Measurements from ENCODE around the gene TOPORS. TPM values are rescaled to one million over a fixed set of nuclear protein-coding genes. Genes with fewer than 3 reads are reported as not detected.

Gene TOPORS
- total and polyA plus RNA-seq, 8 donors = 3.0 to 9.0 (median 4.8) TPM

DNA sequence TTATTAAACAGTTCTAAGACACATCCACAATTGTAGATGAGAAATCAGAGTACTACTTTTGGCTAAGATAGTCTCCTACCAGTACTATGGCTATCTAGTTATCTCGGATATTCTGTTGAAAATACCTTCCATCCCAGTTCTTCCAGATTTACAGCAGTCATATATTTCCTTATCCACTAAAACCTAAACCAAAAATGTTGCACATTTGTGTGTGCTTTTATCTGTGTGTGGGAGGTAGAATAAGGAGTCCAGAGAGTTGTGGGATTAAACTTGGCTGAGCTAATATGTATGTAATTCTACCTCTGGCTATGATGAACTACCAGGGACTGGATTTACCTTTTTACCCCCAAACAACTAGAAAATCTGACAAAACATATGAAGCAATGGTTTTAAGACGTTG is 38.1 kb upstream of the TOPORS start:
- TF ChIP-seq, protein P1, sequence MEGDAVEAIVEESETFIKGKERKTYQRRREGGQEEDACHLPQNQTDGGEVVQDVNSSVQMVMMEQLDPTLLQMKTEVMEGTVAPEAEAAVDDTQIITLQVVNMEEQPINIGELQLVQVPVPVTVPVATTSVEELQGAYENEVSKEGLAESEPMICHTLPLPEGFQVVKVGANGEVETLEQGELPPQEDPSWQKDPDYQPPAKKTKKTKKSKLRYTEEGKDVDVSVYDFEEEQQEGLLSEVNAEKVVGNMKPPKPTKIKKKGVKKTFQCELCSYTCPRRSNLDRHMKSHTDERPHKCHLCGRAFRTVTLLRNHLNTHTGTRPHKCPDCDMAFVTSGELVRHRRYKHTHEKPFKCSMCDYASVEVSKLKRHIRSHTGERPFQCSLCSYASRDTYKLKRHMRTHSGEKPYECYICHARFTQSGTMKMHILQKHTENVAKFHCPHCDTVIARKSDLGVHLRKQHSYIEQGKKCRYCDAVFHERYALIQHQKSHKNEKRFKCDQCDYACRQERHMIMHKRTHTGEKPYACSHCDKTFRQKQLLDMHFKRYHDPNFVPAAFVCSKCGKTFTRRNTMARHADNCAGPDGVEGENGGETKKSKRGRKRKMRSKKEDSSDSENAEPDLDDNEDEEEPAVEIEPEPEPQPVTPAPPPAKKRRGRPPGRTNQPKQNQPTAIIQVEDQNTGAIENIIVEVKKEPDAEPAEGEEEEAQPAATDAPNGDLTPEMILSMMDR (IDR thresholded peaks at IDR 0.05) = no peak
- intact Hi-C loops (cut with DNase I) = no loop called here
- H3K4me3 ChIP-seq = no peak overlapping the region
- no peaks in the 10 kb centered on the region for H3K36me3 ChIP-seq
- DNase-seq = no peak
- ATAC-seq = no peak
- H3K4me1 ChIP-seq = no peaks in the 10 kb centered on the region
- WGBS, 2 donors = 27 to 28% methylated on average over 2 of the region's 2 CpGs
- H3K27ac ChIP-seq = no peak overlapping the region
- no peaks in the 10 kb centered on the region for H3K9me3 ChIP-seq
- no peak for FAIRE-seq
- no peaks in the 10 kb centered on the region for H3K27me3 ChIP-seq

DNA sequence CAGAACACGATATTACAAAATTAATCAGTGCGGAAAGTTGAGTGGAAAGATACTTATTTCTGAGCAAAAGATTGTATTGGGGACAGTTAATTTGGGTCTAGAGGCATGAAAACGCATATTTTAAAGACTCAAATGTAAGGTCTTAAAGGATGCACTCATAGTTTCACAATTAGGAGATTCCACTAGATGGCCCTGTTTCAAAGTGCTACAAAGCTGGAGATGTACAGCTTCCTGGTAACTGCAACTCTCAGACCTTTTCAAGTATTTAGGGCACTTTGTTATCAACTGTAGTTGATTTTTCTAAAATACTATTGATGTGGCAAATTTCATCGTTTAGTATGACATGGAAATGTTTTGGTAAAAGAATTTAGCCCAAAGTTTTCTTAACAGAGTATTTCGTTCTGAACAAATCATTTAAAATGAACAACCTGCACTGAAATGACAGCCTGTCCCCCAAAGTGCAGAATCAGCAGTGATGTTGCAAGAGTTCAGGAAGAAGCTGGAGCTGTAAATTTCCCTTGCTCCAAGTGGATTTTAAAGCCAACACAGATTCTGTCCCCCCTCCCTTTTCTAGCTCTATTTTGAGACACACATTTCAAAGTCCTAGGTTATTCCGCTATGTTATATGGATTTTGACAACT is 36.8 kb upstream of the TOPORS start:
- DNase-seq (no peak), ATAC-seq (peak in 3 of 4 donors; percentile 59 to 82 (median 79)), FAIRE-seq (no peak)
- H3K27me3 ChIP-seq = no peaks in the 10 kb centered on the region
- H3K27ac ChIP-seq = no peak overlapping the region
- no peaks in the 10 kb centered on the region for H3K9me3 ChIP-seq
- TF ChIP-seq, protein P1 (IDR thresholded peaks at IDR 0.05) = peak in 1 of 4 donors; percentile 13
- no peaks in the 10 kb centered on the region for H3K4me1 ChIP-seq
- H3K4me3 ChIP-seq = no peak overlapping the region
- 36 to 47% methylated on average over 6 of the region's 6 CpGs for WGBS, 2 donors
- intact Hi-C loops (cut with DNase I) = loop anchor here in 1 of 3 donors (10.0 kb wide), 1 partner anchor 214 kb away; no protein-coding TSS in a partner anchor
- H3K36me3 ChIP-seq = no peaks in the 10 kb centered on the region

DNA sequence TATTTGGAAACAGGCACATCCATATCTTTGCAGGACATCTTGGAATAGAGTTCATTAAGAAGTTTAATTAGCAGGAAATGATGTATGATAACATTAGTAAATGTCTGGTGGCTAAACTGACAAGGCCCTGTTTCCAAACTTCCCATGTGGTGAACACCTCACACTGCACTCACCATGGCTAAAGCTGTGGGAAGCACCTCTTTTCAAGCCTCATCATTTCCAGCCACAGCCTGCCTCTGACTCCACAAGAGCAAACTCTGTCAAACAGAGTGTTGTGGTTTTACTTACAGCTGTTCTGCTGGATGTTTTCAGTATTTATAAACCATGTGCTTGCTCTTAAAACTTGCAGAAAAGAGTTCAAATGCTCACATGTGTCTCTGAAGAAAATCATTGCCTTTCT is 35.5 kb upstream of the TOPORS start:
- FAIRE-seq (no peak), ATAC-seq (peak in 1 of 4 donors; percentile 32), DNase-seq (no peak)
- TF ChIP-seq, protein P1 (IDR thresholded peaks at IDR 0.05) = no peak
- no peaks in the 10 kb centered on the region for H3K4me1 ChIP-seq
- intact Hi-C loops (cut with DNase I) = loop anchor here in 1 of 3 donors (10.0 kb wide), 1 partner anchor 213 kb away; no protein-coding TSS in a partner anchor
- no peaks in the 10 kb centered on the region for H3K9me3 ChIP-seq
- no peaks in the 10 kb centered on the region for H3K36me3 ChIP-seq
- H3K27me3 ChIP-seq = no peaks in the 10 kb centered on the region
- no peak overlapping the region for H3K27ac ChIP-seq
- H3K4me3 ChIP-seq = no peak overlapping the region

DNA sequence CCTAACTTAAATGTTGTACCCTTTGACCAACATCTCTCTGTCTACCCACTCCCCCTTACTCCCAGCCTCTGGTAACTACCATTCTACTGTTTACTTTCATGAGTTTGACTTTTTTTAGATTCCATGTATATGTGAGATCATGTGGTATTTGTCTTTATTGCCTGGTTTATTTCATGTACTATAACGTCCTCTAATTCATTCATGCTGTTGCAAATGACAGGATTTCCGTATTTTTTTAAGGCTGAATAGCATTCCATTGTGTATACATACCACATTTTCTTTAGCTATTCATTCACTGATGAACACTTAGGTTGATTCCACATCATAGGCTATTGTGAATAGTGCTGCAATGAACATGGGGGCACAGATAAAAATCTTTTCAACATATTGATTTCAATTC is 32.4 kb upstream of the TOPORS start:
- Histone ChIP-seq H3K27ac (no peak overlapping the region), H3K36me3 (no peaks in the 10 kb centered on the region), H3K27me3 (no peaks in the 10 kb centered on the region), H3K4me1 (no peaks in the 10 kb centered on the region), H3K4me3 (no peak overlapping the region), H3K9me3 (no peaks in the 10 kb centered on the region)
- TF ChIP-seq, protein P1 (IDR thresholded peaks at IDR 0.05) = no peak
- ATAC-seq (no peak), DNase-seq (no peak), FAIRE-seq (no peak)
- WGBS, 2 donors = 18% methylated on average over 2 of the region's 2 CpGs
- intact Hi-C loops (cut with DNase I) = loop anchor here (5.0 to 10.0 kb wide), 3 partner anchors 210 to 388 kb away; no protein-coding TSS in a partner anchor

DNA sequence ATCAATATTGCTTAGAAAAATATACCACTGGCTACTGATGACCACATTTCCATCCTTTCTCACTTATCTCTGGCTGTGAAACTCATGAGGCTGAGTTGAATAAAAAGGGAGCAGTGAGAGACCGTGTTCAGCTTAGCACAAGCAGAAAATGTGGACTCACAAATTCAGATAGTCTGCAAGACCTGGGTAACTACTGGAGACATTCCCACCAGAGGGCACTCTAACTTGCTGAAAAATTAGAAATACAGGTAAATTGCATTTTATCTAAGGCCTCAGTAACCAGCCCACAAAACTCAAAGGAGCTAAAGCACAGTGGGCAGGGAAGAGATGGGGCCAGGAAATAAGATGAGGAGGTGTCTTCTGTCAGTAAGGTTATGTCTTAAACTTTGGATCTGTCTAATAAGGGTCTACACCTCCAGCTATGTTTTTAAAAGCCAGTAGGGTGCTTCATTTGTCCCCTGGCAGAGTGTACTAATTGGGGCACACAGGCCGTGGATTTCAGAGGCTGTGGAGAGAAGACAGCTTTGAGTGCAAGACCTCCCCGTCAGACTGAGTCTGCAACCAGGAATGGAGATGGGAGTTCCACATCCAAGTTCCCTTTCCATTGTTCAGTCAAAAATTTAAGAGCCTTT is 29.2 kb upstream of the TOPORS start:
- WGBS, 2 donors = 20 to 21% methylated on average over 3 of the region's 3 CpGs
- FAIRE-seq = no peak

More for the DNA sequence above, 29.2 kb upstream of the TOPORS start:
- Histone ChIP-seq H3K4me3 (no peak overlapping the region), H3K27ac (no peak overlapping the region), H3K36me3 (no peaks in the 10 kb centered on the region), H3K9me3 (no peaks in the 10 kb centered on the region), H3K27me3 (no peaks in the 10 kb centered on the region), H3K4me1 (no peaks in the 10 kb centered on the region)
- peak in 2 of 6 donors; percentile 12 to 49 for DNase-seq
- TF ChIP-seq, protein P1 (IDR thresholded peaks at IDR 0.05) = peak in 3 of 4 donors; percentile 11 to 29 (median 23)
- intact Hi-C loops (cut with DNase I) = loop anchor here (5.0 to 10.0 kb wide), 3 partner anchors 207 to 391 kb away; no protein-coding TSS in a partner anchor
- peak in 3 of 4 donors; percentile 72 to 81 (median 76) for ATAC-seq

All from pancreas (tissue), 10 donors.